Hepatocyte (in vitro differentiated cells): ENCODE data around the gene CYP2U1. TPM values are rescaled to one million over a fixed set of nuclear protein-coding genes. Genes with fewer than 3 reads are reported as not detected.
"Not testable (repeated sequence)": the region's sequence is repeated elsewhere in the genome, so short reads cannot be mapped to it uniquely, and the experiment has no call there.

Experiments
- DNase-seq: peaks from one replicate; pipeline ENCODE4 v3.0.0-alpha.2; 2016; ENCODE audit warnings: low spot score
- H2AFZ ChIP-seq: fragments of 200-600 bp; sonication (generic); 2 replicates; pipeline ENCODE4 v1.6.0; 2016; ENCODE audit warnings: antibody characterized with exemption, mild to moderate bottlenecking
- H3K27ac ChIP-seq: fragments of 200-600 bp; sonication (generic); 2 replicates; pipeline ENCODE4 v1.5.1; 2016; ENCODE audit warnings: mild to moderate bottlenecking
- H3K27me3 ChIP-seq: fragments of 200-600 bp; sonication (generic); 2 replicates; pipeline ENCODE4 v1.6.1; 2016
- H3K36me3 ChIP-seq: fragments of 200-600 bp; sonication (generic); replicated peaks from 2 replicates; pipeline ENCODE4 v1.5.1; 2016; ENCODE audit warnings: low read depth; ENCODE audit not compliant: insufficient read depth
- H3K4me1 ChIP-seq: fragments of 200-600 bp; sonication (generic); 2 replicates; pipeline ENCODE4 v1.5.1; 2016; ENCODE audit warnings: mild to moderate bottlenecking, moderate library complexity; ENCODE audit not compliant: insufficient read depth
- H3K4me2 ChIP-seq: fragments of 200-600 bp; sonication (generic); 2 replicates; pipeline ENCODE4 v1.6.0; 2016
- H3K4me3 ChIP-seq: fragments of 200-600 bp; sonication (generic); 2 replicates; pipeline ENCODE4 v1.5.1; 2016; ENCODE audit warnings: mild to moderate bottlenecking
- H3K79me2 ChIP-seq: fragments of 200-600 bp; sonication (generic); 2 replicates; pipeline ENCODE4 v1.6.0; 2017; ENCODE audit warnings: mild to moderate bottlenecking
- H3K9me2 ChIP-seq: fragments of 200-600 bp; sonication (generic); replicated peaks from 2 replicates; pipeline ENCODE4 v1.6.0; 2017; ENCODE audit warnings: mild to moderate bottlenecking; ENCODE audit not compliant: insufficient read depth
- H3K9me3 ChIP-seq: fragments of 200-600 bp; sonication (generic); 2 replicates; pipeline ENCODE4 v1.5.1; 2016; ENCODE audit warnings: low read depth, mild to moderate bottlenecking
- H4K20me1 ChIP-seq: fragments of 200-600 bp; sonication (generic); 2 replicates; pipeline ENCODE4 v1.6.0; 2016; ENCODE audit warnings: mild to moderate bottlenecking; ENCODE audit not compliant: insufficient read depth, poor library complexity, severe bottlenecking
- CTCF ChIP-seq: fragments of 200-600 bp; sonication (generic); IDR thresholded peaks from 2 replicates; pipeline ENCODE4 v1.5.1; 2016; ENCODE audit warnings: antibody characterized with exemption, mild to moderate bottlenecking; ENCODE audit not compliant: poor library complexity
- EZH2 ChIP-seq: fragments of 200-600 bp; sonication (generic); IDR thresholded peaks from 2 replicates; pipeline ENCODE4 v1.6.1; 2016; ENCODE audit warnings: antibody characterized with exemption, mild to moderate bottlenecking, borderline replicate concordance
- EZH2phosphoT487 ChIP-seq: fragments of 200-600 bp; sonication (generic); IDR thresholded peaks from one replicate; pipeline ENCODE4 v1.6.1; 2018; ENCODE audit warnings: antibody characterized with exemption, mild to moderate bottlenecking, low read depth, moderate library complexity; ENCODE audit not compliant: unreplicated experiment, severe bottlenecking
- WGBS: methylation state at CpG from one replicate; pipeline ENCODE4 v1.1.6; 2016; ENCODE audit warnings: low lambda C conversion rate; ENCODE audit errors: missing lambda C conversion rate; 5-methylcytosine and 5-hydroxymethylcytosine counted together
- polyA plus RNA-seq: library from polyadenylated mRNA; unstranded; fragments of >200 nt; fragmentation: Nextera tagmentation; extraction: Ambion mirVana; gene quantifications from 2 replicates; pipeline ENCODE4 v1.2.1, GENCODE V29; 2016
- total RNA-seq: library from RNA; depleted of rRNA; stranded (reverse); fragments of >200 nt; gene quantifications from 2 replicates; pipeline ENCODE4 v1.2.3, GENCODE V29; 2014

CYP2U1 gene
- total and polyA plus RNA-seq, 2 experiments from 2014 or later = 6.7 to 9.7 TPM

- H3K4me1 ChIP-seq = no peaks in the 10 kb centered on the region
- H3K36me3 ChIP-seq = no peaks in the 10 kb centered on the region
- H3K9me2 ChIP-seq = no peaks in the 10 kb centered on the region
- no peak overlapping the region for H2AFZ ChIP-seq
- H3K27me3 ChIP-seq = no peaks in the 10 kb centered on the region
- H3K79me2 ChIP-seq = no peaks in the 10 kb centered on the region
- DNase-seq = no peak
- no peaks in the 10 kb centered on the region for H3K9me3 ChIP-seq
- H3K4me3 ChIP-seq = no peak overlapping the region
- 85% methylated on average over 4 of the region's 4 CpGs for WGBS
- TF ChIP-seq CTCF (no peak), EZH2 (no peak), EZH2phosphoT487 (no peak)
- no peak overlapping the region for H3K27ac ChIP-seq
- H3K4me2 ChIP-seq = no peak overlapping the region
- H4K20me1 ChIP-seq = no peaks in the 10 kb centered on the region
These were observed 8.6 kb upstream of the CYP2U1 start for GRCh38 chr4:107922486-107923473.

GRCh38 chr4:107925713-107926112, 5.6 kb upstream of the CYP2U1 start:
- not testable (repeated sequence) for H3K4me3 ChIP-seq, H2AFZ ChIP-seq, H3K79me2 ChIP-seq, H3K27ac ChIP-seq, H3K9me2 ChIP-seq, H4K20me1 ChIP-seq, H3K4me2 ChIP-seq, DNase-seq, H3K36me3 ChIP-seq, H3K27me3 ChIP-seq, H3K9me3 ChIP-seq, H3K4me1 ChIP-seq

GRCh38 chr4:107926875-107927274, 4.5 kb upstream of the CYP2U1 start:
- not testable (repeated sequence) for H3K36me3 ChIP-seq, H3K9me2 ChIP-seq, H3K27me3 ChIP-seq, H2AFZ ChIP-seq, DNase-seq, H3K27ac ChIP-seq, H4K20me1 ChIP-seq, H3K4me1 ChIP-seq, H3K4me3 ChIP-seq, H3K9me3 ChIP-seq, H3K4me2 ChIP-seq, H3K79me2 ChIP-seq
- WGBS = 88% methylated on average over 4 of the region's 4 CpGs

GRCh38 chr4:107931775-107932321, 499 bp downstream of the CYP2U1 start:
- Histone ChIP-seq H3K4me2 (peak overlapping the region; percentile 99), H3K36me3 (no peaks in the 10 kb centered on the region), H3K27me3 (peaks cover 5% of the 10 kb centered on the region), H3K27ac (peak overlapping the region; percentile 1), H3K4me3 (peak overlapping the region; percentile 48), H3K79me2 (no peaks in the 10 kb centered on the region), H2AFZ (peak overlapping the region; percentile 70), H3K4me1 (peaks cover 7% of the 10 kb centered on the region), H3K9me2 (no peaks in the 10 kb centered on the region), H4K20me1 (no peaks in the 10 kb centered on the region), H3K9me3 (no peaks in the 10 kb centered on the region)
- no peak for TF ChIP-seq CTCF
- TF ChIP-seq EZH2phosphoT487 = no peak
- TF ChIP-seq EZH2 = no peak
- peak; percentile 6 for DNase-seq
- 11% methylated on average over 45 of the region's 45 CpGs for WGBS
